HG03565 (cell line): ENCODE measurements around the gene SLIT1.
"Not testable (repeated sequence)": the region's sequence is repeated elsewhere in the genome, so short reads cannot be mapped to it uniquely, and the experiment has no call there.

ENCODE experiments used
- ATAC-seq: cut with Tn5 transposase; IDR thresholded peaks from one replicate; pipeline ENCODE4 v1.9.1; 2021; ENCODE audit warnings: mild to moderate bottlenecking, moderate library complexity; ENCODE audit not compliant: unreplicated experiment

The SLIT1 gene

GRCh38 chr10:97086530-97086929 lies 99.2 kb downstream of the SLIT1 start:
- no peak for ATAC-seq

- ATAC-seq: no peak
Observed at GRCh38 chr10:97083228-97083829, 102.4 kb downstream of the SLIT1 start.

- ATAC-seq: not testable (repeated sequence)
Observed at GRCh38 chr10:97082575-97082974, 103.2 kb downstream of the SLIT1 start.

GRCh38 chr10:97081621-97082235 lies 104.0 kb downstream of the SLIT1 start:
- ATAC-seq: no peak

- ATAC-seq: no peak
Observed at GRCh38 chr10:97080051-97080776, 105.5 kb downstream of the SLIT1 start.

- no peak for ATAC-seq
Observed at GRCh38 chr10:97079448-97079847, 106.3 kb downstream of the SLIT1 start.

- ATAC-seq: no peak
Observed at GRCh38 chr10:97078938-97079445, 106.8 kb downstream of the SLIT1 start.

- no peak for ATAC-seq
Observed at GRCh38 chr10:97078261-97078937, 107.4 kb downstream of the SLIT1 start.

- ATAC-seq: no peak
Observed at GRCh38 chr10:97076781-97077180, 109.0 kb downstream of the SLIT1 start.

- no peak for ATAC-seq
Observed at GRCh38 chr10:97075961-97076525, 109.7 kb downstream of the SLIT1 start.

- no peak for ATAC-seq
Observed at GRCh38 chr10:97075421-97075820, 110.3 kb downstream of the SLIT1 start.

- ATAC-seq: no peak
Observed at GRCh38 chr10:97074256-97075145, 111.3 kb downstream of the SLIT1 start.

GRCh38 chr10:97072851-97073665 lies 112.7 kb downstream of the SLIT1 start:
- ATAC-seq: no peak

GRCh38 chr10:97071496-97071895 lies 114.3 kb downstream of the SLIT1 start:
- no peak for ATAC-seq

- ATAC-seq: no peak
Observed at GRCh38 chr10:97069576-97070362, 116.0 kb downstream of the SLIT1 start.

GRCh38 chr10:97069026-97069425 lies 116.7 kb downstream of the SLIT1 start:
- ATAC-seq: no peak

GRCh38 chr10:97067716-97068391 lies 117.9 kb downstream of the SLIT1 start:
- no peak for ATAC-seq
